GM18498 (cell line): ENCODE data around the gene LPAR2.
A peak's percentile ranks its signal among the peaks of the same experiment; 100 is the strongest.

Experiments
- ATAC-seq: cut with Tn5 transposase; IDR thresholded peaks from one replicate; pipeline ENCODE4 v1.9.1; 2021; ENCODE audit warnings: mild to moderate bottlenecking, moderate library complexity; ENCODE audit not compliant: unreplicated experiment

The LPAR2 gene

GRCh38 chr19:19654441-19654840, 26.4 kb upstream of the LPAR2 start:
- no peak for ATAC-seq

GRCh38 chr19:19653597-19654147, 25.7 kb upstream of the LPAR2 start:
- no peak for ATAC-seq

GRCh38 chr19:19652482-19653295, 24.7 kb upstream of the LPAR2 start:
- no peak for ATAC-seq

GRCh38 chr19:19651076-19651475, 23.1 kb upstream of the LPAR2 start:
- no peak for ATAC-seq

GRCh38 chr19:19650331-19650730, 22.3 kb upstream of the LPAR2 start:
- ATAC-seq: no peak

GRCh38 chr19:19649580-19649995, 21.6 kb upstream of the LPAR2 start:
- ATAC-seq: no peak

- no peak for ATAC-seq
These were observed 21.1 kb upstream of the LPAR2 start for GRCh38 chr19:19649155-19649554.

GRCh38 chr19:19647037-19647835, 19.2 kb upstream of the LPAR2 start:
- ATAC-seq: no peak

GRCh38 chr19:19645233-19645870, 17.3 kb upstream of the LPAR2 start:
- ATAC-seq: no peak

- ATAC-seq: no peak
These were observed 16.0 kb upstream of the LPAR2 start for GRCh38 chr19:19644054-19644388.

GRCh38 chr19:19643158-19644053, 15.4 kb upstream of the LPAR2 start, which contains the start of gene GMIP:
Gene GMIP, minus strand, starts transcription at chr19:19643657. Its CDS starts 128 bp downstream, at chr19:19643529.
- peak; percentile 70 for ATAC-seq

GRCh38 chr19:19642506-19643157, 14.6 kb upstream of the LPAR2 start:
- peak; percentile 25 for ATAC-seq

GRCh38 chr19:19637523-19638251, 9.7 kb upstream of the LPAR2 start:
- no peak for ATAC-seq

- no peak for ATAC-seq
These were observed 9.1 kb upstream of the LPAR2 start for GRCh38 chr19:19637186-19637522.

GRCh38 chr19:19636573-19637185, 8.7 kb upstream of the LPAR2 start:
- ATAC-seq: no peak

- ATAC-seq: no peak
These were observed 7.3 kb upstream of the LPAR2 start for GRCh38 chr19:19635313-19635702.

- no peak for ATAC-seq
These were observed 6.7 kb upstream of the LPAR2 start for GRCh38 chr19:19634516-19635312.
